Mesendoderm (in vitro differentiated cells): ENCODE measurements around the gene TOP1.

Experiments used
- DNase-seq: peaks from one replicate; pipeline ENCODE4 v3.0.0; 2013
- H2AK5ac ChIP-seq: 2 replicates; pipeline ENCODE4 v1.6.1; 2013; ENCODE audit warnings: low read length, inconsistent platforms
- H2BK120ac ChIP-seq: 2 replicates; pipeline ENCODE4 v1.6.1; 2013; ENCODE audit warnings: low read depth, mild to moderate bottlenecking, low read length, moderate library complexity, mixed read lengths
- H2BK15ac ChIP-seq: replicated peaks from 2 replicates; pipeline ENCODE4 v1.6.1; 2013; ENCODE audit warnings: low read depth, mild to moderate bottlenecking, moderate library complexity
- H2BK5ac ChIP-seq: 2 replicates; pipeline ENCODE4 v1.6.1; 2013; ENCODE audit warnings: low read length, inconsistent platforms
- H3K18ac ChIP-seq: 2 replicates; pipeline ENCODE4 v1.6.1; 2013; ENCODE audit warnings: mild to moderate bottlenecking, low read length, mixed read lengths
- H3K23ac ChIP-seq: one replicate; pipeline ENCODE4 v1.6.1; 2013; ENCODE audit warnings: low read length
- H3K27ac ChIP-seq: 2 replicates; pipeline ENCODE4 v1.5.1; 2013; ENCODE audit warnings: low read depth, mild to moderate bottlenecking, inconsistent platforms, low read length, moderate library complexity
- H3K27me3 ChIP-seq: 2 replicates; pipeline ENCODE4 v1.6.1; 2013; ENCODE audit warnings: low read length, control low read depth, mild to moderate bottlenecking, inconsistent platforms; ENCODE audit not compliant: insufficient read depth, poor library complexity
- H3K36me3 ChIP-seq: 2 replicates; pipeline ENCODE4 v1.6.1; 2013; ENCODE audit warnings: low read length, inconsistent platforms; ENCODE audit not compliant: control insufficient read depth, insufficient read depth
- H3K4ac ChIP-seq: one replicate; pipeline ENCODE4 v1.6.1; 2013; ENCODE audit warnings: low read depth, mild to moderate bottlenecking, low read length, moderate library complexity
- H3K4me1 ChIP-seq: 2 replicates; pipeline ENCODE4 v1.6.1; 2013; ENCODE audit warnings: low read depth, low read length, inconsistent platforms; ENCODE audit not compliant: control insufficient read depth
- H3K4me2 ChIP-seq: 2 replicates; pipeline ENCODE4 v1.6.1; 2013; ENCODE audit warnings: low read length
- H3K4me3 ChIP-seq: 2 replicates; pipeline ENCODE4 v1.5.1; 2013; ENCODE audit warnings: mild to moderate bottlenecking, low read length
- H3K56ac ChIP-seq: one replicate; pipeline ENCODE4 v1.6.1; 2013; ENCODE audit warnings: low read length
- H3K79me1 ChIP-seq: 2 replicates; pipeline ENCODE4 v1.6.1; 2013; ENCODE audit warnings: low read length, inconsistent platforms
- H3K79me2 ChIP-seq: 2 replicates; pipeline ENCODE4 v1.6.1; 2013; ENCODE audit warnings: mild to moderate bottlenecking, low read length; ENCODE audit not compliant: control insufficient read depth, insufficient read depth
- H3K9ac ChIP-seq: 2 replicates; pipeline ENCODE4 v1.6.1; 2013; ENCODE audit warnings: low read length, inconsistent platforms
- H4K5ac ChIP-seq: one replicate; pipeline ENCODE4 v1.6.1; 2013; ENCODE audit warnings: low read length
- H4K8ac ChIP-seq: one replicate; pipeline ENCODE4 v1.6.1; 2013; ENCODE audit warnings: low read depth, mild to moderate bottlenecking, control low read depth, low read length, moderate library complexity
- WGBS: extraction: QIAGEN DNeasy Blood & Tissue Kit; methylation state at CpG from one replicate; pipeline ENCODE4 v1.1.7; 2013; ENCODE audit warnings: low lambda C conversion rate, missing lambda C conversion rate; ENCODE audit not compliant: insufficient coverage; ENCODE audit errors: extremely low coverage; 5-methylcytosine and 5-hydroxymethylcytosine counted together

TOP1 gene

GRCh38 chr20:41133709-41134361 is 105.2 kb downstream of the TOP1 start:
- no peak overlapping the region for H2BK15ac ChIP-seq
- H2BK5ac ChIP-seq, result no peak overlapping the region
- H3K4me2 ChIP-seq, result no peak overlapping the region
- peaks cover 10% of the 10 kb centered on the region for H3K79me2 ChIP-seq
- no peak overlapping the region for H3K27ac ChIP-seq
- H3K36me3 ChIP-seq, result no peaks in the 10 kb centered on the region
- no peak overlapping the region for H2AK5ac ChIP-seq
- H3K4me3 ChIP-seq, result no peak overlapping the region
- no peak overlapping the region for H3K4ac ChIP-seq
- H4K8ac ChIP-seq, result no peak overlapping the region
- no peak overlapping the region for H3K56ac ChIP-seq
- no peak overlapping the region for H3K9ac ChIP-seq
- no peak overlapping the region for H2BK120ac ChIP-seq
- no peak overlapping the region for H3K23ac ChIP-seq
- H4K5ac ChIP-seq, result no peak overlapping the region
- H3K18ac ChIP-seq, result no peak overlapping the region
- peaks cover 14% of the 10 kb centered on the region for H3K4me1 ChIP-seq
- DNase-seq, result no peak
- no peaks in the 10 kb centered on the region for H3K79me1 ChIP-seq
- no CpG with 5 or more reads among the region's 7 CpGs for WGBS
- no peaks in the 10 kb centered on the region for H3K27me3 ChIP-seq

- no peak overlapping the region for H3K4me3 ChIP-seq
- H3K4me1 ChIP-seq, result peaks cover 17% of the 10 kb centered on the region
- no peaks in the 10 kb centered on the region for H3K27me3 ChIP-seq
- H4K5ac ChIP-seq, result no peak overlapping the region
- DNase-seq, result no peak
- no peak overlapping the region for H3K56ac ChIP-seq
- no peak overlapping the region for H2BK120ac ChIP-seq
- H3K23ac ChIP-seq, result peak overlapping the region; percentile 51
- peaks cover 17% of the 10 kb centered on the region for H3K79me2 ChIP-seq
- H2BK15ac ChIP-seq, result no peak overlapping the region
- no peak overlapping the region for H3K9ac ChIP-seq
- no peak overlapping the region for H2BK5ac ChIP-seq
- H2AK5ac ChIP-seq, result peak overlapping the region; percentile 18
- H3K4me2 ChIP-seq, result no peak overlapping the region
- WGBS, result no CpG with 5 or more reads among the region's 9 CpGs
- H3K4ac ChIP-seq, result no peak overlapping the region
- H3K18ac ChIP-seq, result no peak overlapping the region
- H3K79me1 ChIP-seq, result peaks cover 4% of the 10 kb centered on the region
- no peaks in the 10 kb centered on the region for H3K36me3 ChIP-seq
- H4K8ac ChIP-seq, result no peak overlapping the region
- no peak overlapping the region for H3K27ac ChIP-seq
Observed at GRCh38 chr20:41134362-41135186, 106.0 kb downstream of the TOP1 start.

- H4K5ac ChIP-seq, result no peak overlapping the region
- H3K27me3 ChIP-seq, result no peaks in the 10 kb centered on the region
- peak overlapping the region; percentile 92 for H3K9ac ChIP-seq
- H3K79me1 ChIP-seq, result peaks cover 11% of the 10 kb centered on the region
- no peak overlapping the region for H2BK120ac ChIP-seq
- H3K23ac ChIP-seq, result no peak overlapping the region
- no peak overlapping the region for H3K18ac ChIP-seq
- H2AK5ac ChIP-seq, result no peak overlapping the region
- H3K4me2 ChIP-seq, result no peak overlapping the region
- no peak overlapping the region for H2BK5ac ChIP-seq
- no peak overlapping the region for H2BK15ac ChIP-seq
- H3K4me1 ChIP-seq, result peaks cover 25% of the 10 kb centered on the region
- H3K4me3 ChIP-seq, result no peak overlapping the region
- peak overlapping the region; percentile 13 for H3K27ac ChIP-seq
- H3K4ac ChIP-seq, result no peak overlapping the region
- H4K8ac ChIP-seq, result no peak overlapping the region
- H3K36me3 ChIP-seq, result no peaks in the 10 kb centered on the region
- H3K56ac ChIP-seq, result peak overlapping the region; percentile 71
- DNase-seq, result peak; percentile 90
- WGBS, result no CpG with 5 or more reads among the region's 13 CpGs
- H3K79me2 ChIP-seq, result peaks cover 25% of the 10 kb centered on the region
Observed at GRCh38 chr20:41135187-41135887, 106.7 kb downstream of the TOP1 start.

- H3K79me1 ChIP-seq, result peaks cover 15% of the 10 kb centered on the region
- H3K9ac ChIP-seq, result peak overlapping the region; percentile 92
- H3K23ac ChIP-seq, result peak overlapping the region; percentile 85
- H3K4me3 ChIP-seq, result peak overlapping the region; percentile 29
- H3K4me2 ChIP-seq, result peak overlapping the region; percentile 85
- no peak overlapping the region for H4K8ac ChIP-seq
- H2BK120ac ChIP-seq, result no peak overlapping the region
- no CpG with 5 or more reads among the region's 23 CpGs for WGBS
- H2AK5ac ChIP-seq, result peak overlapping the region; percentile 7
- H3K56ac ChIP-seq, result peak overlapping the region; percentile 98
- no peaks in the 10 kb centered on the region for H3K36me3 ChIP-seq
- H2BK5ac ChIP-seq, result peak overlapping the region; percentile 81
- peak overlapping the region; percentile 34 for H3K18ac ChIP-seq
- H3K4ac ChIP-seq, result peak overlapping the region; percentile 61
- H3K4me1 ChIP-seq, result peaks cover 31% of the 10 kb centered on the region
- H3K27ac ChIP-seq, result peak overlapping the region; percentile 73
- H3K79me2 ChIP-seq, result peaks cover 32% of the 10 kb centered on the region
- H4K5ac ChIP-seq, result no peak overlapping the region
- H3K27me3 ChIP-seq, result no peaks in the 10 kb centered on the region
- DNase-seq, result peak; percentile 48
- H2BK15ac ChIP-seq, result no peak overlapping the region
Observed at GRCh38 chr20:41135888-41136679, 107.5 kb downstream of the TOP1 start.
